IgD-negative memory B cell (primary cell): ENCODE measurements around the gene GABBR2. TPM values are rescaled to one million over a fixed set of nuclear protein-coding genes. Genes with fewer than 3 reads are reported as not detected.

Experiments
- H3K27ac Mint-ChIP-seq, 3 donors: one replicate each; pipeline ENCODE4 v1.8.0; 2020 to 2022; ENCODE audit warnings: mild to moderate bottlenecking in 3 of 3, mixed read lengths in 3 of 3, moderate library complexity in 1 of 3
- H3K27me3 Mint-ChIP-seq: one replicate; pipeline ENCODE4 v1.8.0; 2021; ENCODE audit warnings: mixed read lengths
- H3K36me3 Mint-ChIP-seq: one replicate; pipeline ENCODE4 v1.8.0; 2020; ENCODE audit warnings: mild to moderate bottlenecking, mixed read lengths
- H3K4me1 Mint-ChIP-seq, 3 donors: one replicate each; pipeline ENCODE4 v1.8.0; 2020 to 2022; ENCODE audit warnings: mixed read lengths in 3 of 3, mild to moderate bottlenecking in 1 of 3
- H3K4me3 Mint-ChIP-seq, 4 donors: one replicate each; pipeline ENCODE4 v1.8.0; 2020 to 2022; ENCODE audit warnings: mild to moderate bottlenecking in 4 of 4, mixed read lengths in 4 of 4, moderate library complexity in 3 of 4
- H3K9me3 Mint-ChIP-seq, 3 donors: one replicate each; pipeline ENCODE4 v1.8.0; 2020 to 2021; ENCODE audit warnings: mixed read lengths in 3 of 3, mild to moderate bottlenecking in 1 of 3
- polyA plus RNA-seq: library from polyadenylated mRNA; unstranded; fragments of 300-500 nt; fragmentation: Illumina TruSeq; gene quantifications from one replicate; pipeline ENCODE4 v1.2.3, GENCODE V29; 2021

The GABBR2 gene
- polyA plus RNA-seq, 1 donor from 2014 or later: not detected

DNA sequence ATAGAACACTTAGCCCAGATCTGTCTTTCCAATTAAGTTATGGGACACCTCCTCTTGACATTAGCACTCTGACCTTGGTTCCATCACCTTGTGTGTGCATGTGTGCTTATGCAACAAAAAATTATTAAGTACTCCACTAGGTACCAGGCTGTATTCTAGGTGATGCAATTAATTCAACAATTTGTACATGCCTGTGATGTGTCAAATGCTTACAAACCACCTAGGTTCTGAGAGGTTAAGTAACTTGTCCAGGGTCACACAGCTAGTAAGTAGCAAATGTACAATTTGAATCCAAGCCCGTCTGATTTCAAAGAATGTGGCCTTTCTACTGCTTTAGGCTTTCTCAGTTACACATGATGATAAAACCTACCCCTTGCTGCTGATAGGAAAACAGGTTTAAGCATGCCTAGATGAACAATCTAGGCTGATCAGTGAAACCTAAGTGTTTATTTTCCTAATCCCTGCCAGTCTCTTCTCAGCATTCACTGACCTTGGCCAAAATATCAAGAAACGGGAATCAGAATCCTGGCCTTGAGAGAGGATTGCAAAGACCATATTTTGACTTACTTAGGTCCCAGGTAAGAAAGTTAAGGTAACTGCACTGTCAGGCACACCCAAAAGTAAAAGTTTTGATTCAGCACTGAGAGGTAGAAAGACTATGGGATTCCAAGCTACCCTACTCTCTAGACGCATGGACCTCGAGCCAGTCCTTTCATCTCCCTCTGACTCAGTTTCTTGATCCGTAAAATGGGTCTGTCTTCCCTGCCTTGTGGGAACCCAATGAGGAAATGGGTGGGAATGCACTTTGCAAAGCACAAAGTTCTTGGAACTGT is 454.3 kb downstream of the GABBR2 start:
- no peaks in the 10 kb centered on the region for H3K9me3 Mint-ChIP-seq
- H3K27me3 Mint-ChIP-seq: no peaks in the 10 kb centered on the region
- H3K4me1 Mint-ChIP-seq: peaks cover 14 to 21% (median 17%) of the 10 kb centered on the region in 3 donors
- H3K4me3 Mint-ChIP-seq: peak overlapping the region; percentile 95 to 98 (median 96)
- peaks cover 7% of the 10 kb centered on the region for H3K36me3 Mint-ChIP-seq
- peak overlapping the region in 1 of 3 donors; percentile 96 for H3K27ac Mint-ChIP-seq

DNA sequence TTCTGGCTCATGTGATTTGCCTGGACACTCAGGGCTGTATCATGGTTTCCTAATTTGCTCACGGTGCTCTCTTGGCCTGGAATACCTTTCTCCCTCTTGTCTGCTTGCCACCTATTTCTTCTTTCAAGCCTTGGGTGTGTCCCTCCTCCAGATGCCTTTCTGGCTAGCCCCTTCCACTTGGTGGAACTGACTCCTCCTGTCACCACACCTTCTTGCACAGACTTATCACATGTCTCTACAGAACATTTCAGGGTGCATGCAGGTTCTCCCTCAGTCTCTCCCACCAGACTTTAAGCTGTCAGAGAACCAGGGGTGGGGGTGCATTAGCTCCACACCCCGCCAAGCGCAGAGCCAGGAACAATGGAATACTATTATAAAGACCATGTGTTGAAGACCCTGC is 455.2 kb downstream of the GABBR2 start:
- Mint-ChIP-seq H3K27ac (peak overlapping the region in 1 of 3 donors; percentile 11), H3K9me3 (no peaks in the 10 kb centered on the region), H3K4me1 (peaks cover 18 to 28% (median 24%) of the 10 kb centered on the region in 3 donors), H3K4me3 (peak overlapping the region in 3 of 4 donors; percentile 38 to 98 (median 96)), H3K36me3 (peaks cover 7% of the 10 kb centered on the region), H3K27me3 (no peaks in the 10 kb centered on the region)

DNA sequence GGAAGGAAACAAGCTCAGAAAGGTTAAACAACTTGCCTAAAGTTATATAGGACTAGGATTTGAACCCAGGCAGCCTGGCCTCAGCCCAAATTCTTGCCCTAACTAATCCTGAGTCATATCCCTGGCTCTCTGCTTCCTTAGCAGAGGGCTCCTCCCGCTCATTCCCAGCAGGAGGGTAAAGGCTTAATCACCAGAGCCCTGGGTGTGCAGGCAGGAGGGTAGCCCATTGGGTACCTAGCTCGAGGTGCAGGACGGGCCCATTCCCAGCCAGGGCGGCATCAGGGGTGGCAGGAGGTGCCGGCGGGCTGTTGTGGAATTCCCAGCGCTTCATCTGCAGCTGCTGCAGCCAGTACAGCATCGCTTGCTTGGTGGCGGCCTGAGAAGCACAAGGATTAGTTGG is 457.2 kb downstream of the GABBR2 start:
- Mint-ChIP-seq H3K4me3 (no peak overlapping the region), H3K27me3 (no peaks in the 10 kb centered on the region), H3K36me3 (peaks cover 9% of the 10 kb centered on the region), H3K27ac (no peak overlapping the region), H3K9me3 (no peaks in the 10 kb centered on the region), H3K4me1 (peaks cover 20 to 24% (median 24%) of the 10 kb centered on the region in 3 donors)

DNA sequence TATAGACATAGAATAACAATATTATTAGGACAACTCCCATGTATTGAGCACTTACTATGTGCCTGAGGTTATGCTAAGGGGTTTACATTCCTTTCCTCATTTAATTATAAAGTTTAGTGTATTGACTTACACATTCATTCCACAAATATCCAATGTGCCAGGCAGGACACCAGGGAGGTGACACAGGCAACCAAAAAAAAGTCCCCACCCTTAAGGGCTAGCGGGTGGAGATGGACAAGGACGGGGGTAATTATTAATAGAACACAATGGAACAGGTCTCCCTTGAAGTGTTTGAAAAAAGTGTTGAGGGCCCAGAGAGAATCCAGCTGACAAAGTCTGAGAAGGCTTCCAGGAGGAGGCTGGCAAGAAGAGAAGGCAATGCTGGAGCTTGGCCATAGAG is 459.0 kb downstream of the GABBR2 start:
- Mint-ChIP-seq H3K36me3 (peaks cover 15% of the 10 kb centered on the region), H3K4me3 (peak overlapping the region in 1 of 4 donors; percentile 11), H3K27me3 (no peaks in the 10 kb centered on the region), H3K9me3 (no peaks in the 10 kb centered on the region), H3K4me1 (peaks cover 14 to 23% (median 21%) of the 10 kb centered on the region in 3 donors), H3K27ac (no peak overlapping the region)

DNA sequence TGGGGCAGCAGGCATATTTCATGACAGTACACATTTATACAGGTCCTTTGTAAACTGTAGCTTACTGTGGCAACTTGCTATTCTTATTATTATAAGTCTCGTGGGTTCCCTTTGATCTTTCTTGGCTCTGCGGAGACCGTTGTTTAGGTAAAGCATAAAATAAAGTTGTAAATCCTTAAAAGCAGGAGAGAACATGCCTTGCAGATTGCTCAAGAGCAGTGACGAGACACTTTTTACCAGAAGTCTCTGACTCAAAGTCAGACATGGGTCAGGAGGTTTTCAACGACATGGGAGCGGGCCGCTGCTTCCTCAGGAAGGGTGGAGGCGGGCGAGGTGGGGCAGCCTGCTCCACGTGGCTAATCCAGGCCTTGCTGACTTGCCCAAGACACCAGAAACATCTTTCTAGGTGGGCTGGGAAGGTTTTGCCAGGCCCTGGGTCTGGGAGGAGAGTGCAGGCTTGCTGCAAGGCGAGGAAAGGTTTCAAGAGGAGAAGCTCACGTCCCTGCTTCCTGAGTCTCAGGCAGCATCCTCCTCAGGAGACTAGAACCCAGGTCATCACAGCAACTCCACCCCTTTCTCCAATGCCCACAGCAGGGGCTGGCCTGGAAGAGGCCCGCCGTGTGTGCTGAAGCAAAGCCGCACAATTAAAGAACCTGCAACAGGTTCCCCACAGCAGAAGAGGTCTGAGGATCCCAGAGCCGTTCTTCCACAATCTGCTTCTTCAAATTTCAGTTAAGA is 459.8 kb downstream of the GABBR2 start:
- H3K27ac Mint-ChIP-seq: no peak overlapping the region
- peaks cover 15% of the 10 kb centered on the region for H3K36me3 Mint-ChIP-seq
- H3K4me3 Mint-ChIP-seq: peak overlapping the region in 3 of 4 donors; percentile 4 to 30 (median 10)
- no peaks in the 10 kb centered on the region for H3K27me3 Mint-ChIP-seq
- H3K9me3 Mint-ChIP-seq: no peaks in the 10 kb centered on the region
- peaks cover 9 to 17% (median 13%) of the 10 kb centered on the region in 3 donors for H3K4me1 Mint-ChIP-seq

DNA sequence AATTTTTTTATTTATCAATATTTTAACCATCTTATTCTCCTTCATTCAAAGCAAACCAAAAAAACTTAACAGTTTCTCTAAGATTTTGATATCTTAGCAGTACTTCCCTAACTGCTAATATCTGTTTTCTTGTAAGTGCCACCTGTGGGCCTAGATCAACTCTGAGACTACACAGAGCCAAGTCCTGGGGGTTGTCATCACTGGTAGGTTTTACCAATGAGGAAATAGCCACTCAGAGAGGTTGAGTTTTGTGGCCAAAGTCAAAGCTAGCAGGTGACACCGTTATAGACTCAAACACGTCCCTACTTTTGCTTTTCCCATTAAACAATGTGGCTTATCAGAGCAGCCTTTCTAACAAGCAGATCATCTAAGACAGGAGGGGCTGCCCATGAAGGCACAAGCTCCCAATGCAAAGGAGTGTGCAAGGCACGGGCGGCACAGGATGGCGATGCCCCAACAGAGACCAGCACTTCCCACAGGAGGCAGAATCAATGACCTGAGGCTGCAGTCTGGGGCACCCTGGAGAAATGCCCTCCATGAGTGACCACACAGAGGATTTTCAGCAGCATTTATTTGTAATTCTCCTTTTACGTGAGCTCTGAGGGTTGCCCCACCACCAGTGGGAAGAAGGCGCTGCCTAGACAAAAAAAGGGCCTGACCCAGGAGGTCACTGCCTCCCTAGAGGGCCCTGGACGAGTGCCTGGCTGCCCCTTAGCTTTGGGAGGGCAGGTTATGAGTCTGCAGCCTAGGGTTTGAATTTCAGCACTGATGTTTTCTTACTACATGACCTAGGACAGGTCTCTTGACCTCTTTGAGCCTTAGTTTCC is 460.7 kb downstream of the GABBR2 start:
- Mint-ChIP-seq H3K4me3 (peak overlapping the region in 1 of 4 donors; percentile 4), H3K36me3 (peaks cover 12% of the 10 kb centered on the region), H3K27ac (peak overlapping the region in 1 of 3 donors; percentile 57), H3K27me3 (no peaks in the 10 kb centered on the region), H3K9me3 (no peaks in the 10 kb centered on the region), H3K4me1 (peaks cover 9 to 14% (median 10%) of the 10 kb centered on the region in 3 donors)

DNA sequence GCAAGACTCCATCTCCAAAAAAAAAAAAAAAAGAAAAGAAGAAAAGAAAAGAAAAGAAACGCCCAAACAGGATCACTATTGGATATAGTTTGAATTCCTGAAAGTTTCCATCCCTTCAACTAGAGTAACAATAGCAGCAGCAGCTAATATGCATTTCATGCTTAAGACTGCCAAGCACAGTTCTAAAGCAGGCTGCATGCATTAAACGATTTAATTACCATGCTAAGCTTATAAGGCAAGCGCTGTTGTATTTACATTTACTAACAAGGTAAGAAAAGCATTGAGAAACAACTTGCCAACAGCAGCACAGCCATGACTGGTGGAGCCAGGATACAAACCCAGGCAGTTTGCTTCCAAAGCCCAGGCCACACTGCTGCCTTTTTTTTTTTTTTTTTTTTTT is 466.3 kb downstream of the GABBR2 start:
- no peaks in the 10 kb centered on the region for H3K27me3 Mint-ChIP-seq
- peaks cover 0 to 2% (median 0%) of the 10 kb centered on the region in 3 donors for H3K4me1 Mint-ChIP-seq

DNA sequence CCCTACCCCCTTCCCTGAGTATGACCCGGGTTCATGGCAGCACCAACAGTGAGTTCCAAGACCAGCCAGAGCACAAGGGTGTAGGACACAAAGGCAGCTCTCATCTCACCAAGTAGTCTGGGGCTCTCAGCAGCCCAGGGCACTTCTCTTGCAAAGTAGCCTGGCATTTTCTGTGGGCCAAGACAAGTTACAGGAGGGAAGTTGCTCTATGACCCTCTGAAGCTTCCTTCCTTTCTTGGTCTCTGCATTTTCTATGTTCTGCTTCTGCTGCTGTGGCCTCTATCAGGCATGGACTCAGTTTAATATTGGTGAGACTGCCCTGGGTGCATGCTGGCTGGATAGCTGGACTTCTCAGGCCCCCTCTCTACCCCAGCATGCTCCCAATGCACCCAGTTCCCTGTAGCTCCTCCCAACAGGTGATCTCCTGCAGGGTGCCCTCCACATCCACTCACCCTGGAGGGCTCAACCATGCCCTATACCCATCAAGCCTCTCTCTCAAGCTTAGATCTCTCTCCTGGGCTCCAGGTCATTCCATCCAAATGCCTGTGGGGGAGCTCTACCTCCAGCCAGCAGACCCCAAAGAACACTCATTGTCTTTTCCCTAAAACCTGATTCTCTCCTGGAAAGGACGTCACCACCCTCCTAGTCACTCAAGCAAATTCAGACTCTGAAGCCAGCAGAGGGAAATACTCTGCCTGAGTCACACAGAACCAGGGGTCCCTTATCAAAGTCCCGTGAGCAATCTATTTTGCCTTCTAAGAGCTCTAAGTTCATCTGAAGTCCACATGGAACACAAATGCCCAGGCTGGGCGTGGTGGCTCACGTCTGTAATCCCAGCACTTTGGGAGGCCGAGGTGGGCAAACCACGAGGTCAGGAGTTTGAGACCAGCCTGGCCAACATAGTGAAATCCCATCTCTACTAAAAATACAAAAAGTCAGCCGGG is 467.1 kb downstream of the GABBR2 start:
- peaks cover 9% of the 10 kb centered on the region for H3K36me3 Mint-ChIP-seq
- H3K4me3 Mint-ChIP-seq: no peak overlapping the region
- no peaks in the 10 kb centered on the region for H3K27me3 Mint-ChIP-seq
- no peaks in the 10 kb centered on the region for H3K9me3 Mint-ChIP-seq
- H3K4me1 Mint-ChIP-seq: peaks cover 0 to 2% (median 0%) of the 10 kb centered on the region in 3 donors
- no peak overlapping the region for H3K27ac Mint-ChIP-seq

More for the DNA sequence above, 466.3 kb downstream of the GABBR2 start:
- H3K9me3 Mint-ChIP-seq: no peaks in the 10 kb centered on the region
- no peak overlapping the region for H3K4me3 Mint-ChIP-seq
- peaks cover 9% of the 10 kb centered on the region for H3K36me3 Mint-ChIP-seq
- H3K27ac Mint-ChIP-seq: no peak overlapping the region

DNA sequence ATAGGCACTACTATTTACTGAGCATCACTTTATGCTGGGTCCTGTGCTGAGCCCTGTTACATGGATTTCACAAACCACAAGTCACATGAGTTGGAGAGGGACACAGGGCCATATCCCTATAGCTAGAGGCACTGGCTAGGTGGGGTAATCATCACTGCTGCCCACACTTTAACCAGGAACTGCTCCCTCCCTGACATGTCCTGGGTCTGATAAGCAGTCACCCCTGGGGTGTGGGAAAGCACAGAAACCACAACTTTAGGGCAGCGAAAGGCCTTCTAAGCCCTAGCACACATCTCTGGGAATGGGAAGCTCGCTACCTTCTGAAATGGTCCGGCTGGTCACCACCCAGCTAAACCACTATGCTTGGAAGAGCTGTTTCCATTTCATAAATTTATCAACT is 468.3 kb downstream of the GABBR2 start:
- Mint-ChIP-seq H3K27me3 (no peaks in the 10 kb centered on the region), H3K9me3 (no peaks in the 10 kb centered on the region), H3K27ac (no peak overlapping the region), H3K4me1 (peaks cover 0 to 2% (median 0%) of the 10 kb centered on the region in 3 donors), H3K36me3 (peaks cover 4% of the 10 kb centered on the region), H3K4me3 (no peak overlapping the region)

Other genes starting within 250 kb of the GABBR2 start
- gene ANKS6, start 87.6 kb upstream of the GABBR2 start, polyA plus RNA-seq: 2.5 TPM
- 0.90 TPM for gene GALNT12, start 98.7 kb upstream of the GABBR2 start, polyA plus RNA-seq
- 0.08 TPM for gene COL15A1, start 235.0 kb upstream of the GABBR2 start, polyA plus RNA-seq